Measurements from ENCODE around the gene TXK. TPM values are rescaled to one million over a fixed set of nuclear protein-coding genes. Genes with fewer than 3 reads are reported as not detected.

TXK gene
- total RNA-seq, 1 donor from 2014 or later = 1.7 TPM

DNA sequence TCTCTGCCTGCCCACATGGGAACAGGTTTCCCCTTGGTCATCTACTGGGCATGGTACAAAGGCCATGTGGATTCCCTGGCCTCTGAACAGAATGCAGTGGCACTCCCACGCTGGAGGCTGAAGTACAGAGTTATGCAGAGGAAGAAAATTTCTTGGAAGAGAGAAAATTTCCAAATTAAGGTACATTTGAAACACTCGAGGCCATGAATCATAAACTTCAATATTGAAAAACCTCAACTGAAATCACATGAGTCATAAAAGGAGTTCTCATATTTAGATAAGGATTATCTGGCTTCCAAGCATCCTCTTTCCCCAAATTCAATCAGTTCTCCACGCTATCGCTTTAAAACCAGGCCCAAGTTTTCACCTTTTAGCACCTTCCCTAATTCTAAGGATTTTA, 28.1 kb upstream of the TXK start:
- peaks cover 18% of the 10 kb centered on the region for H3K9me3 Mint-ChIP-seq
- DNase-seq (ENCODE audit: low spot score in 2 of 2, unreplicated experiment in 2 of 2) = no peak
- no peaks in the 10 kb centered on the region for H3K27me3 Mint-ChIP-seq (ENCODE audit: low read depth)
- H3K36me3 Mint-ChIP-seq = peaks cover 8% of the 10 kb centered on the region
- H3K4me3 Mint-ChIP-seq = no peak overlapping the region
- H3K27ac Mint-ChIP-seq = no peak overlapping the region
- TF ChIP-seq, protein P1, sequence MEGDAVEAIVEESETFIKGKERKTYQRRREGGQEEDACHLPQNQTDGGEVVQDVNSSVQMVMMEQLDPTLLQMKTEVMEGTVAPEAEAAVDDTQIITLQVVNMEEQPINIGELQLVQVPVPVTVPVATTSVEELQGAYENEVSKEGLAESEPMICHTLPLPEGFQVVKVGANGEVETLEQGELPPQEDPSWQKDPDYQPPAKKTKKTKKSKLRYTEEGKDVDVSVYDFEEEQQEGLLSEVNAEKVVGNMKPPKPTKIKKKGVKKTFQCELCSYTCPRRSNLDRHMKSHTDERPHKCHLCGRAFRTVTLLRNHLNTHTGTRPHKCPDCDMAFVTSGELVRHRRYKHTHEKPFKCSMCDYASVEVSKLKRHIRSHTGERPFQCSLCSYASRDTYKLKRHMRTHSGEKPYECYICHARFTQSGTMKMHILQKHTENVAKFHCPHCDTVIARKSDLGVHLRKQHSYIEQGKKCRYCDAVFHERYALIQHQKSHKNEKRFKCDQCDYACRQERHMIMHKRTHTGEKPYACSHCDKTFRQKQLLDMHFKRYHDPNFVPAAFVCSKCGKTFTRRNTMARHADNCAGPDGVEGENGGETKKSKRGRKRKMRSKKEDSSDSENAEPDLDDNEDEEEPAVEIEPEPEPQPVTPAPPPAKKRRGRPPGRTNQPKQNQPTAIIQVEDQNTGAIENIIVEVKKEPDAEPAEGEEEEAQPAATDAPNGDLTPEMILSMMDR (IDR thresholded peaks at IDR 0.05; ENCODE audit: unreplicated experiment) = no peak
- H3K4me1 Mint-ChIP-seq = no peaks in the 10 kb centered on the region

DNA sequence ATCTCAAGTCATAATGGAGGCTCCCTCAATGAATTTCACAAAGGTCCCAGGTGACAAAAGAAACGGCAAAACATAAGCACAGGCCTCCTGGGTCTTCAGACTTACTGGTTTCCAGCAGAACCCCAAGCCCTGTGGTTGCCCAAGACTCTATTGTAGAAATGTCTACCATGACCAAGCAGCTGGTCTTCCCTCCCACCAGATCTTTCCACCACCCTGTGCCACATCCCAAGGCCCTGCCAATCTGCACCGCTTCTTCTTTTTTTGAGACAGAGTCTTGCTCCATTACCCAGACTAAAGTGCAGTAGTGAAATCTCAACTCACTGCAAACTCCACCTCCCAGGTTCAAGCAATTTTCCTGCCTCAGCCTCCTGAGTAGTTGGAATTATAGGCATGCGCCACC, 23.2 kb upstream of the TXK start:
- TF ChIP-seq, protein P1 (IDR thresholded peaks at IDR 0.05; ENCODE audit: unreplicated experiment) = no peak
- no peak for DNase-seq (ENCODE audit: low spot score in 2 of 2, unreplicated experiment in 2 of 2)
- Mint-ChIP-seq H3K36me3 (peaks cover 48% of the 10 kb centered on the region), H3K27me3 (ENCODE audit: low read depth) (no peaks in the 10 kb centered on the region), H3K27ac (no peak overlapping the region), H3K9me3 (peaks cover 59% of the 10 kb centered on the region), H3K4me3 (no peak overlapping the region), H3K4me1 (no peaks in the 10 kb centered on the region)

DNA sequence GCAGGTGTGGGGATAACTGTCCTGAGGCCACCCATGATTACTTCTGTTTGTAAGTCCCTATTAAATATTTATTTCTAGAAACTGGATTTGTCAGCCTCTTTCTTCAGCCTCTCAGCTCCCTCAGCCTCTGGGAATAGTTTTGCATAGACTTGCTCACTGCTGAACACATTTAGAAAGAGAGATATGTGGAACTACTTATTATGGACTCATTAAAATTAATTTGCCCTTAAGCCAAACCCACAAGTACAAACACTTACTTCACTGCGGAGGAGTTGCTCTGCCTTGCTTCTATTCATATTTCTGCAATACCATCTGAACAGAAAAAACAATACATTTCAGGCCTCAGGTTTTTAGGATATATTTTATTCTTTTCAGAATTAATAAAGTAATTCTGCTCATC, 22.4 kb upstream of the TXK start:
- Mint-ChIP-seq H3K9me3 (peaks cover 59% of the 10 kb centered on the region), H3K27me3 (ENCODE audit: low read depth) (no peaks in the 10 kb centered on the region), H3K36me3 (peaks cover 48% of the 10 kb centered on the region), H3K27ac (no peak overlapping the region), H3K4me3 (no peak overlapping the region), H3K4me1 (no peaks in the 10 kb centered on the region)
- TF ChIP-seq, protein P1 (IDR thresholded peaks at IDR 0.05; ENCODE audit: unreplicated experiment) = no peak
- DNase-seq (ENCODE audit: low spot score in 2 of 2, unreplicated experiment in 2 of 2) = no peak

DNA sequence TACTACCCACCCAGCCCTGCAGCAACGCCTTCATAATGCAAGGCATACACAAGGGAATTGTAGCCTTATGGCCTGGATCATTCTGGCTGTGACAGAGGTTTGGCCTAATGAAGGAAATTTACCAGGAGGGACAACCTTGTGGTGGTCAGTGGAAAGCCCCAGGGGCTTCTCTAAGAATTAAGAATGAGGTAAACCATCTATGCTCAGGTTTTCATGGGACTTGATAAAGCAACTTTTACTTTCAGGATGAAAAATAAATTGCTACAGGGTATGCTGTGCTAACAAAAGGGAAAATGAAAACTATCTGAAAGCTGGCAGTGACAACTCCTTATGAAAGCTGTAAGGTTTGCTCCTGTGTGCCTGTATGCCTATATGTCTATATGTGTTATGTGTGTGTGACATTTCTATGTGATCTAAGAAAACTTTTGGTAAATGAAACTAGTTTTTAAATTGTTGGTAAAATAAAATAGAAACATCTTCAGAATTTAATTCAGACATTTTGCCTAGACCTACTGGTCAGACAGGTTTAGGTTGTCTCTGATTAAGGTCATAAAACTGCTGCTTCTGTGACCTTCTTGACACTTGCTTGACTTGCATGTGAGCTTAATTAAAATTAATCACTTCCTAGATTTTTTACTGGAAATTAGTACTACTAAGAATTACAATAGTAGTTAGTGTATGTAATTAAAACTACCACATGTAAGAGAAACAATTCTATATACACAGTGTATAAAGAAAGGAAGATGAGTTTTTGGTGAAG, 19.9 kb upstream of the TXK start:
- H3K27ac Mint-ChIP-seq = no peak overlapping the region
- TF ChIP-seq, protein P1 (IDR thresholded peaks at IDR 0.05; ENCODE audit: unreplicated experiment) = no peak

DNA sequence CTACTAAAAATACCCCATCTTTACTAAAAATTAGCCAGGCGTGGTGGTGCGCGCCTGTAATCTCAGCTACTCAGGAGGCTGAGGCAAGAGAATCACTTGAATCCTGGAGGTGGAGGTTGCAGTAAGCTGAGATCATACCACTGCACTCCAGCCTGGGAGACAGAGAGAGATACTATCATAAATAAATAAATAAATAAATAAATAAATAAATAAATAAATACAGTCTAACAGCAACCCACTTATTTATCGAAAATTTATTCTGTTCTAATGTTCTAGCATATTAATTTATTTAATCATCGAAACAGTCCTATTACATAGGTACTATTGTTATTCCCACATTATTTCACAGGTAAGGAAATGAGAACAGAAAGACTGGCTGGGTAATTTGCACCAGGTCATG, 18.2 kb upstream of the TXK start:
- Mint-ChIP-seq H3K36me3 (peaks cover 41% of the 10 kb centered on the region), H3K27me3 (ENCODE audit: low read depth) (no peaks in the 10 kb centered on the region), H3K27ac (no peak overlapping the region), H3K9me3 (peaks cover 42% of the 10 kb centered on the region), H3K4me1 (no peaks in the 10 kb centered on the region), H3K4me3 (no peak overlapping the region)
- TF ChIP-seq, protein P1 (IDR thresholded peaks at IDR 0.05; ENCODE audit: unreplicated experiment) = no peak
- DNase-seq (ENCODE audit: low spot score in 2 of 2, unreplicated experiment in 2 of 2) = no peak

More for the DNA sequence above, 19.9 kb upstream of the TXK start:
- Mint-ChIP-seq H3K4me1 (no peaks in the 10 kb centered on the region), H3K4me3 (no peak overlapping the region), H3K9me3 (peaks cover 53% of the 10 kb centered on the region), H3K27me3 (ENCODE audit: low read depth) (no peaks in the 10 kb centered on the region), H3K36me3 (peaks cover 48% of the 10 kb centered on the region)
- no peak for DNase-seq (ENCODE audit: low spot score in 2 of 2, unreplicated experiment in 2 of 2)

Measured in mesothelial cell of epicardium (in vitro differentiated cells).